ENCODE measurements around the gene NSUN6. TPM values are rescaled to one million over a fixed set of nuclear protein-coding genes. Genes with fewer than 3 reads are reported as not detected.

Gene NSUN6
- total and polyA plus RNA-seq, 11 donors, result 3.1 to 10.0 (median 7.5) TPM

GRCh38 chr10:18687706-18688105, 36.3 kb upstream of the NSUN6 start:
- no peak overlapping the region for H3K4me3 ChIP-seq
- no peaks in the 10 kb centered on the region for H3K36me3 ChIP-seq
- ATAC-seq, result no peak
- intact Hi-C loops (cut with DNase I), result no loop called here
- no peaks in the 10 kb centered on the region for H3K4me1 ChIP-seq
- no peaks in the 10 kb centered on the region for H3K27me3 ChIP-seq
- no peak for DNase-seq
- H3K27ac ChIP-seq, result no peak overlapping the region
- whole genome bisulfite sequencing, 4 donors, result 64 to 87% (median 81%) methylated on average over 5 of the region's 5 CpGs
- no peaks in the 10 kb centered on the region for H3K9me3 ChIP-seq
- TF ChIP-seq POLR2A (IDR thresholded peaks at IDR 0.05) (no peak), CTCF (IDR thresholded peaks at IDR 0.05) (no peak)

GRCh38 chr10:18687195-18687594, 35.8 kb upstream of the NSUN6 start:
- WGBS, 4 donors, result 88 to 95% (median 89%) methylated on average over 7 of the region's 7 CpGs
- H3K4me3 ChIP-seq, result no peak overlapping the region
- H3K27me3 ChIP-seq, result no peaks in the 10 kb centered on the region
- no peak for DNase-seq
- TF ChIP-seq POLR2A (IDR thresholded peaks at IDR 0.05) (no peak), CTCF (IDR thresholded peaks at IDR 0.05) (no peak)
- intact Hi-C loops (cut with DNase I), result no loop called here
- no peak overlapping the region for H3K27ac ChIP-seq
- ATAC-seq, result no peak
- H3K4me1 ChIP-seq, result peaks cover 0 to under 1% (median 0%) of the 10 kb centered on the region in 12 donors
- no peaks in the 10 kb centered on the region for H3K36me3 ChIP-seq
- H3K9me3 ChIP-seq, result no peaks in the 10 kb centered on the region

GRCh38 chr10:18685555-18685954, 34.2 kb upstream of the NSUN6 start:
- DNase-seq (no peak), ATAC-seq (no peak)
- Histone ChIP-seq H3K27me3 (no peaks in the 10 kb centered on the region), H3K27ac (no peak overlapping the region), H3K4me3 (no peak overlapping the region), H3K4me1 (peaks cover 0 to 8% (median 0%) of the 10 kb centered on the region in 12 donors), H3K9me3 (no peaks in the 10 kb centered on the region), H3K36me3 (no peaks in the 10 kb centered on the region)
- WGBS, 4 donors, result 84 to 86% (median 85%) methylated on average over 7 of the region's 7 CpGs
- TF ChIP-seq CTCF (IDR thresholded peaks at IDR 0.05) (no peak), POLR2A (IDR thresholded peaks at IDR 0.05) (no peak)
- intact Hi-C loops (cut with DNase I), result no loop called here

GRCh38 chr10:18684953-18685352, 33.6 kb upstream of the NSUN6 start:
- DNase-seq, result no peak
- Histone ChIP-seq H3K4me3 (no peak overlapping the region), H3K9me3 (no peaks in the 10 kb centered on the region), H3K36me3 (no peaks in the 10 kb centered on the region), H3K4me1 (peaks cover 0 to 8% (median 0%) of the 10 kb centered on the region in 12 donors), H3K27ac (no peak overlapping the region), H3K27me3 (no peaks in the 10 kb centered on the region)
- TF ChIP-seq CTCF (IDR thresholded peaks at IDR 0.05) (no peak), POLR2A (IDR thresholded peaks at IDR 0.05) (no peak)
- 63 to 76% (median 71%) methylated on average over 3 of the region's 3 CpGs for WGBS, 4 donors
- ATAC-seq, result no peak
- intact Hi-C loops (cut with DNase I), result no loop called here

Data from heart left ventricle (tissue), 16 donors.